Glomerular endothelial cell (primary cell): ENCODE data around the gene SLC25A26. TPM values are rescaled to one million over a fixed set of nuclear protein-coding genes. Genes with fewer than 3 reads are reported as not detected.

Experiments
- DNase-seq: peaks from one replicate; pipeline ENCODE4 v3.0.0-alpha.2; 2011; ENCODE audit warnings: low read depth, low spot score; ENCODE audit errors: extremely low read depth
- total RNA-seq: library from RNA; depleted of rRNA; stranded (reverse); fragments of >200 nt; gene quantifications from 2 replicates; pipeline ENCODE4 v1.2.3, GENCODE V29; 2015

SLC25A26 gene
- total RNA-seq, 1 donor from 2014 or later: 12.9 TPM

- DNase-seq: no peak
Observed at GRCh38 chr3:66314455-66314854, 93.7 kb downstream of the SLC25A26 start.

- no peak for DNase-seq
Observed at GRCh38 chr3:66317750-66318376, 97.1 kb downstream of the SLC25A26 start.

GRCh38 chr3:66320390-66320789 is 99.6 kb downstream of the SLC25A26 start:
- DNase-seq: no peak

- DNase-seq: no peak
Observed at GRCh38 chr3:66322436-66322835, 101.6 kb downstream of the SLC25A26 start.

GRCh38 chr3:66326340-66326739 is 105.5 kb downstream of the SLC25A26 start:
- no peak for DNase-seq

GRCh38 chr3:66335671-66336070 is 114.9 kb downstream of the SLC25A26 start:
- no peak for DNase-seq

GRCh38 chr3:66336333-66336766 is 115.5 kb downstream of the SLC25A26 start:
- peak; percentile 87 for DNase-seq

GRCh38 chr3:66338927-66339326 is 118.1 kb downstream of the SLC25A26 start:
- no peak for DNase-seq

- no peak for DNase-seq
Observed at GRCh38 chr3:66342717-66343356, 122.0 kb downstream of the SLC25A26 start.

GRCh38 chr3:66344391-66344811 is 123.6 kb downstream of the SLC25A26 start:
- DNase-seq: no peak

- no peak for DNase-seq
Observed at GRCh38 chr3:66344848-66345578, 124.2 kb downstream of the SLC25A26 start.

- no peak for DNase-seq
Observed at GRCh38 chr3:66348704-66349103, 127.9 kb downstream of the SLC25A26 start.

- no peak for DNase-seq
Observed at GRCh38 chr3:66350601-66351000, 129.8 kb downstream of the SLC25A26 start.

GRCh38 chr3:66353039-66353438 is 132.2 kb downstream of the SLC25A26 start:
- DNase-seq: no peak

GRCh38 chr3:66353530-66353929 is 132.7 kb downstream of the SLC25A26 start:
- no peak for DNase-seq

- no peak for DNase-seq
Observed at GRCh38 chr3:66354001-66354400, 133.2 kb downstream of the SLC25A26 start.

- no peak for DNase-seq
Observed at GRCh38 chr3:66355394-66355793, 134.6 kb downstream of the SLC25A26 start.

- DNase-seq: no peak
Observed at GRCh38 chr3:66355997-66356396, 135.2 kb downstream of the SLC25A26 start.

GRCh38 chr3:66361356-66361755 is 140.6 kb downstream of the SLC25A26 start:
- DNase-seq: no peak

GRCh38 chr3:66362541-66362941 is 141.7 kb downstream of the SLC25A26 start:
- no peak for DNase-seq

- DNase-seq: no peak
Observed at GRCh38 chr3:66363148-66363547, 142.3 kb downstream of the SLC25A26 start.

- no peak for DNase-seq
Observed at GRCh38 chr3:66365080-66365479, 144.3 kb downstream of the SLC25A26 start.
